Measurements from ENCODE around the gene ADGRD2. TPM values are rescaled to one million over a fixed set of nuclear protein-coding genes. Genes with fewer than 3 reads are reported as not detected.

ADGRD2 gene
- total RNA-seq, 1 experiment from 2014 or later = not detected

DNA sequence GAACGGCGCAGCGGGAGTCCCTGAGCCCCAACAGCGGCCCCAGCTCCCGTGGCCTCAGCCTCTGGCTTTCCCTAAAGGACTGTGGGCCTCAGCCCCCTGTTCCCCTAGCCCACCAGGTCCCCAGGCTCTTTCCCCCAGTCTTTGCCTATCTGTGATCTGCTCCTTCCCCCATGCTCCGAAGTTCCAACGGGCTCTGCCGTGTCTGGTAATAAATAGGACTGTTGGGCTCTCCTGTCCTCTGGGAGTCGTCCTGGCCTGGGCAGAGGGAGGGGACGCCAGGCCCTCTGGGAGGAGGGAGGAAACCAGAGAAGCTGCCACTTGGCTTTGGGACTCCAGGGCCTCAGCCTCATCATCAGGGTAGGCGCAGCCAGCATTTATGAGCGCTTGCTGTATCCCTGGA, 28.1 kb downstream of the ADGRD2 start (continued):
- no peak for TF ChIP-seq ELF1 (IDR thresholded peaks at IDR 0.05; ENCODE audit: borderline replicate concordance, low read depth)
- TF ChIP-seq CEBPB (IDR thresholded peaks at IDR 0.05; ENCODE audit: low read depth) = no peak
- no peak for TF ChIP-seq EZH2phosphoT487 (IDR thresholded peaks at IDR 0.05; ENCODE audit: borderline replicate concordance)
- no peak for TF ChIP-seq EZH2 (IDR thresholded peaks at IDR 0.05)
- TF ChIP-seq, protein P1, sequence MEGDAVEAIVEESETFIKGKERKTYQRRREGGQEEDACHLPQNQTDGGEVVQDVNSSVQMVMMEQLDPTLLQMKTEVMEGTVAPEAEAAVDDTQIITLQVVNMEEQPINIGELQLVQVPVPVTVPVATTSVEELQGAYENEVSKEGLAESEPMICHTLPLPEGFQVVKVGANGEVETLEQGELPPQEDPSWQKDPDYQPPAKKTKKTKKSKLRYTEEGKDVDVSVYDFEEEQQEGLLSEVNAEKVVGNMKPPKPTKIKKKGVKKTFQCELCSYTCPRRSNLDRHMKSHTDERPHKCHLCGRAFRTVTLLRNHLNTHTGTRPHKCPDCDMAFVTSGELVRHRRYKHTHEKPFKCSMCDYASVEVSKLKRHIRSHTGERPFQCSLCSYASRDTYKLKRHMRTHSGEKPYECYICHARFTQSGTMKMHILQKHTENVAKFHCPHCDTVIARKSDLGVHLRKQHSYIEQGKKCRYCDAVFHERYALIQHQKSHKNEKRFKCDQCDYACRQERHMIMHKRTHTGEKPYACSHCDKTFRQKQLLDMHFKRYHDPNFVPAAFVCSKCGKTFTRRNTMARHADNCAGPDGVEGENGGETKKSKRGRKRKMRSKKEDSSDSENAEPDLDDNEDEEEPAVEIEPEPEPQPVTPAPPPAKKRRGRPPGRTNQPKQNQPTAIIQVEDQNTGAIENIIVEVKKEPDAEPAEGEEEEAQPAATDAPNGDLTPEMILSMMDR (IDR thresholded peaks at IDR 0.05 in 2 of 3, conservative IDR thresholded peaks at IDR 0.05 in 1 of 3; ENCODE audit: borderline replicate concordance in 1 of 3, insufficient read depth in 1 of 3, low read depth in 2 of 3, low read length in 2 of 3) = no peak
- TF ChIP-seq SRF (IDR thresholded peaks at IDR 0.05; ENCODE audit: low read depth) = no peak

DNA sequence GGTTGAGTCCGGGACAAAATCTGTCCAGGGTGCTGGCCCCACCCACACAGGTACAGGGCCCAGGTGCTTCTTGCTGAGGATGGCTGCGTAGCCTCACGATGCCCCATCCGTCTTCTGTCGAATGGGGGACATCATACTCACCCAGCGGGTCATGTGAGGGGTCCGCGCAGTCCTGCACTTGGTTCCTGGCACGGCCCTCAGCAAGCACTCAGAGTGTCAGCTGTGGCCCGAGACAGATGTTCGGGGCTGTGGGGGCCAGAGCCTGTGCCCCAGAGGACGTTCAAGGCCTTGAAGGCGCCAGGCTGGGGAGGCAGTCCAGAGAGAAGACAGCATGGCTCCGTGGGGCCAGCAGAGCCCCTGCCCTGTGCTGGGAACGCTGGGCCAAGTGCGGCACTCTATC, 29.1 kb downstream of the ADGRD2 start:
- POLR2A ChIA-PET = no interaction called here
- RAD21 ChIA-PET (ENCODE audit: low non-redundant PET in 1 of 2, low total read pairs in 2 of 2, uncharacterized antibody in 2 of 2, unreplicated experiment in 2 of 2) = no interaction called here
- Histone ChIP-seq H2AFZ (ENCODE audit: low read depth, low read length, poor library complexity, severe bottlenecking) (no peak overlapping the region), H3K27me3 (ENCODE audit: insufficient read depth, low read length) (no peaks in the 10 kb centered on the region), H3K4me1 (ENCODE audit: control insufficient read depth in 1 of 2, insufficient read depth in 2 of 2, low read length in 2 of 2) (peaks cover 9 to 26% of the 10 kb centered on the region in 2 experiments), H3K9me3 (ENCODE audit: control insufficient read depth in 1 of 2, insufficient read depth in 1 of 2, low read depth in 1 of 2, low read length in 2 of 2) (no peaks in the 10 kb centered on the region), H3K9ac (ENCODE audit: low read length) (no peak overlapping the region), H3K4me2 (ENCODE audit: low read length) (no peak overlapping the region), H4K20me1 (ENCODE audit: insufficient read depth) (no peaks in the 10 kb centered on the region), H3K4me3 (replicated peaks in 1 of 2; ENCODE audit: low read depth in 1 of 2, low read length in 2 of 2) (no peak overlapping the region), H3K79me2 (ENCODE audit: insufficient read depth, low read length) (no peaks in the 10 kb centered on the region), H3K27ac (ENCODE audit: low read depth, low read length) (no peak overlapping the region), H3K36me3 (ENCODE audit: control insufficient read depth in 1 of 2, insufficient read depth in 2 of 2, low read length in 2 of 2) (no peaks in the 10 kb centered on the region), H3K9me2 (ENCODE audit: insufficient read depth) (no peaks in the 10 kb centered on the region)
- CTCF ChIA-PET = no interaction called here
- TF ChIP-seq SIN3A (IDR thresholded peaks at IDR 0.05; ENCODE audit: low read depth) (no peak), ZFX (IDR thresholded peaks at IDR 0.05) (no peak), EGR1 (IDR thresholded peaks at IDR 0.05; ENCODE audit: low read depth) (no peak), CEBPB (IDR thresholded peaks at IDR 0.05; ENCODE audit: low read depth) (no peak), EZH2 (IDR thresholded peaks at IDR 0.05) (no peak), FOSL1 (IDR thresholded peaks at IDR 0.05; ENCODE audit: low read depth) (no peak), TCF7L2 (IDR thresholded peaks at IDR 0.05; ENCODE audit: borderline replicate concordance, extremely low read depth, insufficient read depth, insufficient read length) (no peak)
- BruUV-seq (replicated peaks) = no TSS peak
- no peak for DNase-seq (ENCODE audit: low read depth, low spot score)
- no peak for ATAC-seq
- intact Hi-C loops (cut with micrococcal nuclease) = no loop called here

All from HCT116 (cell line).